ENCODE results near the gene SIM1.

The SIM1 gene

DNA sequence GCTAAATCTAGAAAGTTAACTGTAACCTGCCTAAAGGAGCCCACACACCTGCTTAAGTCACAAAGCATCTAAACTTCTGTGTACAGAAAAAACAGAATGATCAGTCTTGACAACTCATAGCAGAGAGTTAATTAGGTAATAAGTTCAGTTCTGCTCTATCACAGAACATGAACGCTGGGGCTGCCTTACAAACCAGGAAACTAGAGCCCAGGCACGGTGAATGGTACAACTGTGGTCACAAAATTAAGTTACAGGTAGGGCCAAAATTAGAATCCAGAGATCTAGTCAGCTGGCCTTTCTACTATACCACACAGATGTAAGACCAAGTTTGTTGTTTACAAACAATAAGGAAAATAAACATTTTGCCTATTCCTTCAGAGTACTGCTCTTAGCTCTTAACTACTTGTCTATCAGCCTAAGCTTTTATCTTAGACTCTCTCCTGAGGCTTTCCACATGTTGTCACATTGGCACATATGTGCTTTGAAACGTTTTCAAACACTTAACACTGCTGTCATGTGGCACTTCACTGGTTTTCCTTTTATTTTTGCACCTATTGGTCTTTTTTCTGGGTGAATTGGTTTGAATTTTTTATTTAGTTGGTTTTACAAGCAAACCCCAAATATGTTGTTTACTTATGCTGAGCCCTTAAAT lies 75.7 kb downstream of the SIM1 start:
- TF ChIP-seq ZNF184 (tag by site-specific recombination; IDR thresholded peaks at IDR 0.05) (no peak), ZBTB48 (tag by site-specific recombination; IDR thresholded peaks at IDR 0.05) (no peak), YY2 (tag by site-specific recombination; IDR thresholded peaks at IDR 0.05) (no peak)
- TF ChIP-seq, protein P1, sequence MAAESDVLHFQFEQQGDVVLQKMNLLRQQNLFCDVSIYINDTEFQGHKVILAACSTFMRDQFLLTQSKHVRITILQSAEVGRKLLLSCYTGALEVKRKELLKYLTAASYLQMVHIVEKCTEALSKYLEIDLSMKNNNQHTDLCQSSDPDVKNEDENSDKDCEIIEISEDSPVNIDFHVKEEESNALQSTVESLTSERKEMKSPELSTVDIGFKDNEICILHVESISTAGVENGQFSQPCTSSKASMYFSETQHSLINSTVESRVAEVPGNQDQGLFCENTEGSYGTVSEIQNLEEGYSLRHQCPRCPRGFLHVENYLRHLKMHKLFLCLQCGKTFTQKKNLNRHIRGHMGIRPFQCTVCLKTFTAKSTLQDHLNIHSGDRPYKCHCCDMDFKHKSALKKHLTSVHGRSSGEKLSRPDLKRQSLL (tag by site-specific recombination; IDR thresholded peaks at IDR 0.05): no peak
- TF ChIP-seq, protein P2, sequence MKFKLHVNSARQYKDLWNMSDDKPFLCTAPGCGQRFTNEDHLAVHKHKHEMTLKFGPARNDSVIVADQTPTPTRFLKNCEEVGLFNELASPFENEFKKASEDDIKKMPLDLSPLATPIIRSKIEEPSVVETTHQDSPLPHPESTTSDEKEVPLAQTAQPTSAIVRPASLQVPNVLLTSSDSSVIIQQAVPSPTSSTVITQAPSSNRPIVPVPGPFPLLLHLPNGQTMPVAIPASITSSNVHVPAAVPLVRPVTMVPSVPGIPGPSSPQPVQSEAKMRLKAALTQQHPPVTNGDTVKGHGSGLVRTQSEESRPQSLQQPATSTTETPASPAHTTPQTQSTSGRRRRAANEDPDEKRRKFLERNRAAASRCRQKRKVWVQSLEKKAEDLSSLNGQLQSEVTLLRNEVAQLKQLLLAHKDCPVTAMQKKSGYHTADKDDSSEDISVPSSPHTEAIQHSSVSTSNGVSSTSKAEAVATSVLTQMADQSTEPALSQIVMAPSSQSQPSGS (tag by site-specific recombination; IDR thresholded peaks at IDR 0.05; ENCODE audit: low read depth): no peak
- TF ChIP-seq, protein P3, sequence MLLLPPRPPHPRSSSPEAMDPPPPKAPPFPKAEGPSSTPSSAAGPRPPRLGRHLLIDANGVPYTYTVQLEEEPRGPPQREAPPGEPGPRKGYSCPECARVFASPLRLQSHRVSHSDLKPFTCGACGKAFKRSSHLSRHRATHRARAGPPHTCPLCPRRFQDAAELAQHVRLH (tag by site-specific recombination; IDR thresholded peaks at IDR 0.05): no peak
- Histone ChIP-seq H3K27ac (ENCODE audit: extremely low read depth, low read depth, low read length) (no peak overlapping the region), H3K9me3 (ENCODE audit: control insufficient read depth, insufficient read depth, low read depth, low read length) (no peaks in the 10 kb centered on the region), H3K36me3 (ENCODE audit: control insufficient read depth in 2 of 2, insufficient read depth in 1 of 2, low read length in 2 of 2) (peaks cover 0 to 13% of the 10 kb centered on the region in 2 experiments; a peak in 2 of 3 replicates), H3K4me1 (ENCODE audit: control insufficient read depth, insufficient read depth, low read length) (no peaks in the 10 kb centered on the region), H3K4me3 (ENCODE audit: low read depth, low read length) (no peak overlapping the region)
- CTCF ChIA-PET: no interaction called here
- POLR2A ChIA-PET: no interaction called here

DNA sequence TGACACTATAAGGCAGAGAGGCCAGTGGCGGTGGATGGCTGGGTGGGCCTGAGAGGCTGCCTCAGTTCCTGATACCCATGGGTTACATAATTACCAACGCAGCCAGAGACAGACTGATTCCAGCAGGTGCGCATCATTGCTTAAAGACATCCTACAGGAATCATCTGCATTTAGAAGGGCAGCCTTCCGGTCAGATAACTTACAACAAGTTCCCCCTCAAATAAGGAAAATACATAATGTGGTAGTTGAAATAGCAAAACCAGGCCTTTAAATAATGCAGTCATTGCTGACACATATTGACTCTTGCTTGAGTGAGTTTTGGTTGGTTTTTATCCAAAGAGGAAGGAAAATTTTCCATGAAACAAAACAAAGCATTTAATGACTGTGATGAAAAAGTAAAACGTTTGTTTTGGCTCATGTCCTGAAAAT lies 81.9 kb downstream of the SIM1 start:
- POLR2A ChIA-PET: no interaction called here
- TF ChIP-seq, protein P4, sequence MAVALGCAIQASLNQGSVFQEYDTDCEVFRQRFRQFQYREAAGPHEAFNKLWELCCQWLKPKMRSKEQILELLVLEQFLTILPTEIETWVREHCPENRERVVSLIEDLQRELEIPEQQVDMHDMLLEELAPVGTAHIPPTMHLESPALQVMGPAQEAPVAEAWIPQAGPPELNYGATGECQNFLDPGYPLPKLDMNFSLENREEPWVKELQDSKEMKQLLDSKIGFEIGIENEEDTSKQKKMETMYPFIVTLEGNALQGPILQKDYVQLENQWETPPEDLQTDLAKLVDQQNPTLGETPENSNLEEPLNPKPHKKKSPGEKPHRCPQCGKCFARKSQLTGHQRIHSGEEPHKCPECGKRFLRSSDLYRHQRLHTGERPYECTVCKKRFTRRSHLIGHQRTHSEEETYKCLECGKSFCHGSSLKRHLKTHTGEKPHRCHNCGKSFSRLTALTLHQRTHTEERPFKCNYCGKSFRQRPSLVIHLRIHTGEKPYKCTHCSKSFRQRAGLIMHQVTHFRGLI (tag by site-specific recombination; IDR thresholded peaks at IDR 0.05): no peak
- TF ChIP-seq, protein P5, sequence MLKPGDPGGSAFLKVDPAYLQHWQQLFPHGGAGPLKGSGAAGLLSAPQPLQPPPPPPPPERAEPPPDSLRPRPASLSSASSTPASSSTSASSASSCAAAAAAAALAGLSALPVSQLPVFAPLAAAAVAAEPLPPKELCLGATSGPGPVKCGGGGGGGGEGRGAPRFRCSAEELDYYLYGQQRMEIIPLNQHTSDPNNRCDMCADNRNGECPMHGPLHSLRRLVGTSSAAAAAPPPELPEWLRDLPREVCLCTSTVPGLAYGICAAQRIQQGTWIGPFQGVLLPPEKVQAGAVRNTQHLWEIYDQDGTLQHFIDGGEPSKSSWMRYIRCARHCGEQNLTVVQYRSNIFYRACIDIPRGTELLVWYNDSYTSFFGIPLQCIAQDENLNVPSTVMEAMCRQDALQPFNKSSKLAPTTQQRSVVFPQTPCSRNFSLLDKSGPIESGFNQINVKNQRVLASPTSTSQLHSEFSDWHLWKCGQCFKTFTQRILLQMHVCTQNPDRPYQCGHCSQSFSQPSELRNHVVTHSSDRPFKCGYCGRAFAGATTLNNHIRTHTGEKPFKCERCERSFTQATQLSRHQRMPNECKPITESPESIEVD (tag by site-specific recombination; IDR thresholded peaks at IDR 0.05): peak; percentile 66
- Histone ChIP-seq H3K4me1 (ENCODE audit: control insufficient read depth, insufficient read depth, low read length) (no peaks in the 10 kb centered on the region), H3K9me3 (ENCODE audit: control insufficient read depth, insufficient read depth, low read depth, low read length) (no peaks in the 10 kb centered on the region), H3K36me3 (ENCODE audit: control insufficient read depth in 2 of 2, insufficient read depth in 1 of 2, low read length in 2 of 2) (no peaks in the 10 kb centered on the region), H3K27ac (ENCODE audit: extremely low read depth, low read depth, low read length) (no peak overlapping the region), H3K4me3 (ENCODE audit: low read depth, low read length) (no peak overlapping the region)
- CTCF ChIA-PET: interaction anchor here (0.7 kb wide), 1 partner anchor 12 kb away, joined by 4 read pairs; no protein-coding TSS in a partner anchor

DNA sequence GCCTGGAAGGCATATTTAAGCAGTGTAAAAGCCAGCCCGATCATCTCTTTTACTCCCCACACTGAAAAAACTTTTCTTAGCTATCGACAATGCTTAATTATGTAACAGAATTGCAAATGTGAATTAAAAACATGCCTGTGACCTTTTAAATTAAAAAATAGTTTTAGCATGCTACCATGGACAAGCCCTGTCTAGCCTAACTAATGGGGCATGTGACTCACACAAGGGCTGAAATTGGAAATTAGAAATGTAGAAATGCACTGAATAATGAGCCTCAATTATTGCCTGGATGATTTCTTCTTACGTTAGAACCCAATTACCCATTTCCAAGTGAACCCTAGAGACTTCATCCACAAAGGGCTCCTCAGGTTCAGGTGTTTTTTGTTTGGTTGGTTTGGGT lies 82.7 kb downstream of the SIM1 start:
- H3K9me3 ChIP-seq (ENCODE audit: control insufficient read depth, insufficient read depth, low read depth, low read length): no peaks in the 10 kb centered on the region
- H3K4me3 ChIP-seq (ENCODE audit: low read depth, low read length): no peak overlapping the region
- no peak overlapping the region for H3K27ac ChIP-seq (ENCODE audit: extremely low read depth, low read depth, low read length)
- no peaks in the 10 kb centered on the region for H3K36me3 ChIP-seq (ENCODE audit: control insufficient read depth in 2 of 2, insufficient read depth in 1 of 2, low read length in 2 of 2)
- CTCF ChIA-PET: interaction anchor here (0.7 kb wide), 1 partner anchor 265 kb away, joined by 3 read pairs; no protein-coding TSS in a partner anchor
- no peaks in the 10 kb centered on the region for H3K4me1 ChIP-seq (ENCODE audit: control insufficient read depth, insufficient read depth, low read length)
- POLR2A ChIA-PET: no interaction called here
- TF ChIP-seq, protein P1 (tag by site-specific recombination; IDR thresholded peaks at IDR 0.05): no peak
- TF ChIP-seq ZNF555 (tag by site-specific recombination; conservative IDR thresholded peaks at IDR 0.05): no peak
- no peak for TF ChIP-seq ZNF664 (tag by site-specific recombination; IDR thresholded peaks at IDR 0.05)
- no peak for TF ChIP-seq HOXD13 (CRISPR knock-in tag; IDR thresholded peaks at IDR 0.05; ENCODE audit: borderline replicate concordance)
- TF ChIP-seq ZNF121 (tag by site-specific recombination; IDR thresholded peaks at IDR 0.05): no peak
- no peak for TF ChIP-seq ZNF214 (tag by site-specific recombination; IDR thresholded peaks at IDR 0.05; ENCODE audit: borderline replicate concordance)
- no peak for TF ChIP-seq GLIS1 (tag by site-specific recombination; IDR thresholded peaks at IDR 0.05)
- TF ChIP-seq ZBTB17 (tag by site-specific recombination; IDR thresholded peaks at IDR 0.05): no peak
- TF ChIP-seq, protein P6, sequence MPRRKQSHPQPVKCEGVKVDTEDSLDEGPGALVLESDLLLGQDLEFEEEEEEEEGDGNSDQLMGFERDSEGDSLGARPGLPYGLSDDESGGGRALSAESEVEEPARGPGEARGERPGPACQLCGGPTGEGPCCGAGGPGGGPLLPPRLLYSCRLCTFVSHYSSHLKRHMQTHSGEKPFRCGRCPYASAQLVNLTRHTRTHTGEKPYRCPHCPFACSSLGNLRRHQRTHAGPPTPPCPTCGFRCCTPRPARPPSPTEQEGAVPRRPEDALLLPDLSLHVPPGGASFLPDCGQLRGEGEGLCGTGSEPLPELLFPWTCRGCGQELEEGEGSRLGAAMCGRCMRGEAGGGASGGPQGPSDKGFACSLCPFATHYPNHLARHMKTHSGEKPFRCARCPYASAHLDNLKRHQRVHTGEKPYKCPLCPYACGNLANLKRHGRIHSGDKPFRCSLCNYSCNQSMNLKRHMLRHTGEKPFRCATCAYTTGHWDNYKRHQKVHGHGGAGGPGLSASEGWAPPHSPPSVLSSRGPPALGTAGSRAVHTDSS (tag by site-specific recombination; IDR thresholded peaks at IDR 0.05): no peak
- no peak for TF ChIP-seq ZNF791 (tag by site-specific recombination; IDR thresholded peaks at IDR 0.05)
- TF ChIP-seq, protein P7, sequence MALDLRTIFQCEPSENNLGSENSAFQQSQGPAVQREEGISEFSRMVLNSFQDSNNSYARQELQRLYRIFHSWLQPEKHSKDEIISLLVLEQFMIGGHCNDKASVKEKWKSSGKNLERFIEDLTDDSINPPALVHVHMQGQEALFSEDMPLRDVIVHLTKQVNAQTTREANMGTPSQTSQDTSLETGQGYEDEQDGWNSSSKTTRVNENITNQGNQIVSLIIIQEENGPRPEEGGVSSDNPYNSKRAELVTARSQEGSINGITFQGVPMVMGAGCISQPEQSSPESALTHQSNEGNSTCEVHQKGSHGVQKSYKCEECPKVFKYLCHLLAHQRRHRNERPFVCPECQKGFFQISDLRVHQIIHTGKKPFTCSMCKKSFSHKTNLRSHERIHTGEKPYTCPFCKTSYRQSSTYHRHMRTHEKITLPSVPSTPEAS (tag by site-specific recombination; IDR thresholded peaks at IDR 0.05): no peak

All from HEK293 (cell line).